Activated T-helper 1 cell treated with anti-CD3 and anti-CD28 coated beads, Interleukin-12 subunit alpha, Interleukin-12 subunit beta, Interleukin-2, Interleukin-4 antibody, amounts not matched to agents 30 ng/mL and 10 ng/mL and 1 ng/mL, durations not matched to agents 14 hours and 24 hours and 36 hours (primary cell): Measurements from ENCODE around the gene USP35. TPM values are rescaled to one million over a fixed set of nuclear protein-coding genes. Genes with fewer than 3 reads are reported as not detected.
"Not testable (repeated sequence)": the region's sequence is repeated elsewhere in the genome, so short reads cannot be mapped to it uniquely, and the experiment has no call there.

Experiments used
- DNase-seq: peaks from one replicate; pipeline ENCODE4 v3.0.0; 2021; ENCODE audit warnings: low spot score
- H3K27ac Mint-ChIP-seq: one replicate; pipeline ENCODE4 v1.8.0; 2021; ENCODE audit warnings: mild to moderate bottlenecking, mixed read lengths
- H3K27me3 Mint-ChIP-seq: one replicate; pipeline ENCODE4 v1.8.0; 2022; ENCODE audit warnings: mild to moderate bottlenecking, moderate library complexity, mixed read lengths; ENCODE audit not compliant: insufficient read depth
- H3K36me3 Mint-ChIP-seq: one replicate; pipeline ENCODE4 v1.8.0; 2021; ENCODE audit warnings: low read depth, mixed read lengths
- H3K4me1 Mint-ChIP-seq: one replicate; pipeline ENCODE4 v1.8.0; 2021; ENCODE audit warnings: low read depth, mixed read lengths
- H3K4me3 Mint-ChIP-seq: one replicate; pipeline ENCODE4 v1.8.0; 2021; ENCODE audit warnings: mild to moderate bottlenecking, moderate library complexity, mixed read lengths
- H3K9me3 Mint-ChIP-seq: one replicate; pipeline ENCODE4 v1.8.0; 2021; ENCODE audit warnings: mixed read lengths
- intact Hi-C: fragments of 100-400 bp; cut with micrococcal nuclease; formaldehyde crosslinking; loops from one replicate; pipeline ENCODE4 v1.15.1; 2024
- total RNA-seq: library from RNA; stranded (reverse); gene quantifications from 2 replicates; pipeline ENCODE4 v1.2.3, GENCODE V29; 2022

The USP35 gene
- total RNA-seq, 1 donor from 2014 or later = 11.8 TPM

GRCh38 chr11:78217650-78218541 lies 29.2 kb downstream of the USP35 start:
- H3K4me1 Mint-ChIP-seq = peaks cover 23% of the 10 kb centered on the region
- DNase-seq = no peak
- no peaks in the 10 kb centered on the region for H3K9me3 Mint-ChIP-seq
- H3K27ac Mint-ChIP-seq = no peak overlapping the region
- intact Hi-C loops = no loop called here
- H3K36me3 Mint-ChIP-seq = peaks cover 45% of the 10 kb centered on the region
- no peaks in the 10 kb centered on the region for H3K27me3 Mint-ChIP-seq
- H3K4me3 Mint-ChIP-seq = no peak overlapping the region

- Mint-ChIP-seq H3K4me1 (peaks cover 27% of the 10 kb centered on the region), H3K27ac (no peak overlapping the region), H3K36me3 (peaks cover 51% of the 10 kb centered on the region), H3K27me3 (no peaks in the 10 kb centered on the region), H3K9me3 (no peaks in the 10 kb centered on the region), H3K4me3 (no peak overlapping the region)
- no peak for DNase-seq
- intact Hi-C loops = no loop called here
Measured at GRCh38 chr11:78218707-78219492, 30.2 kb downstream of the USP35 start.

- H3K9me3 Mint-ChIP-seq = no peaks in the 10 kb centered on the region
- DNase-seq = no peak
- H3K36me3 Mint-ChIP-seq = peaks cover 51% of the 10 kb centered on the region
- H3K27ac Mint-ChIP-seq = peak overlapping the region; percentile 53
- no peaks in the 10 kb centered on the region for H3K27me3 Mint-ChIP-seq
- H3K4me1 Mint-ChIP-seq = peaks cover 31% of the 10 kb centered on the region
- intact Hi-C loops = no loop called here
- no peak overlapping the region for H3K4me3 Mint-ChIP-seq
Measured at GRCh38 chr11:78219493-78220217, 30.9 kb downstream of the USP35 start.

- peaks cover 56% of the 10 kb centered on the region for H3K36me3 Mint-ChIP-seq
- H3K27me3 Mint-ChIP-seq = no peaks in the 10 kb centered on the region
- peaks cover 39% of the 10 kb centered on the region for H3K4me1 Mint-ChIP-seq
- H3K4me3 Mint-ChIP-seq = no peak overlapping the region
- intact Hi-C loops = no loop called here
- no peaks in the 10 kb centered on the region for H3K9me3 Mint-ChIP-seq
- no peak for DNase-seq
- peak overlapping the region; percentile 61 for H3K27ac Mint-ChIP-seq
Measured at GRCh38 chr11:78220218-78221157, 31.8 kb downstream of the USP35 start.

- Mint-ChIP-seq H3K27me3 (no peaks in the 10 kb centered on the region), H3K27ac (peak overlapping the region; percentile 61), H3K4me3 (no peak overlapping the region), H3K36me3 (peaks cover 55% of the 10 kb centered on the region), H3K9me3 (no peaks in the 10 kb centered on the region), H3K4me1 (peaks cover 44% of the 10 kb centered on the region)
- intact Hi-C loops = no loop called here
- DNase-seq = no peak
Measured at GRCh38 chr11:78221396-78222315, 32.9 kb downstream of the USP35 start.

GRCh38 chr11:78222726-78223125 lies 34.0 kb downstream of the USP35 start:
- intact Hi-C loops, DNase-seq, H3K27ac Mint-ChIP-seq, H3K27me3 Mint-ChIP-seq, H3K4me3 Mint-ChIP-seq, H3K9me3 Mint-ChIP-seq: not testable (repeated sequence)
- H3K4me1 Mint-ChIP-seq = peaks cover 46% of the 10 kb centered on the region
- peaks cover 48% of the 10 kb centered on the region for H3K36me3 Mint-ChIP-seq

- peaks cover 53% of the 10 kb centered on the region for H3K4me1 Mint-ChIP-seq
- peak overlapping the region; percentile 55 for H3K27ac Mint-ChIP-seq
- H3K4me3 Mint-ChIP-seq = no peak overlapping the region
- intact Hi-C loops = no loop called here
- H3K36me3 Mint-ChIP-seq = peaks cover 44% of the 10 kb centered on the region
- H3K9me3 Mint-ChIP-seq = no peaks in the 10 kb centered on the region
- no peak for DNase-seq
- H3K27me3 Mint-ChIP-seq = no peaks in the 10 kb centered on the region
Measured at GRCh38 chr11:78223320-78223954, 34.7 kb downstream of the USP35 start.

- Mint-ChIP-seq H3K9me3 (no peaks in the 10 kb centered on the region), H3K27me3 (no peaks in the 10 kb centered on the region), H3K36me3 (peaks cover 43% of the 10 kb centered on the region), H3K27ac (no peak overlapping the region), H3K4me3 (no peak overlapping the region), H3K4me1 (peaks cover 63% of the 10 kb centered on the region)
- no peak for DNase-seq
- intact Hi-C loops = no loop called here
Measured at GRCh38 chr11:78224506-78224905, 35.8 kb downstream of the USP35 start.

- intact Hi-C loops = loop anchor here (5.0 kb wide), 1 partner anchor 117 kb away; no protein-coding TSS in a partner anchor
- Mint-ChIP-seq H3K27ac (peak overlapping the region; percentile 24), H3K4me1 (peaks cover 68% of the 10 kb centered on the region), H3K4me3 (no peak overlapping the region), H3K27me3 (no peaks in the 10 kb centered on the region), H3K9me3 (no peaks in the 10 kb centered on the region), H3K36me3 (peaks cover 45% of the 10 kb centered on the region)
- DNase-seq = no peak
Measured at GRCh38 chr11:78224906-78225420, 36.2 kb downstream of the USP35 start.

GRCh38 chr11:78226684-78227680 lies 38.3 kb downstream of the USP35 start:
- H3K27me3 Mint-ChIP-seq = no peaks in the 10 kb centered on the region
- H3K27ac Mint-ChIP-seq = peak overlapping the region; percentile 89
- intact Hi-C loops = loop anchor here (1.0 to 5.0 kb wide), 5 partner anchors 24 to 416 kb away; partner anchors contain the start of genes ALG8, KCTD21 and USP35
- H3K4me1 Mint-ChIP-seq = peaks cover 71% of the 10 kb centered on the region
- H3K36me3 Mint-ChIP-seq = peaks cover 39% of the 10 kb centered on the region
- H3K9me3 Mint-ChIP-seq = no peaks in the 10 kb centered on the region
- peak overlapping the region; percentile 4 for H3K4me3 Mint-ChIP-seq
- no peak for DNase-seq
